H1 (cell line): ENCODE results near the gene TCF4. TPM values are rescaled to one million over a fixed set of nuclear protein-coding genes. Genes with fewer than 3 reads are reported as not detected.

Source experiments
- CTCF ChIA-PET: fragments of 300-600 bp; sonication (Branson Sonifier 250); formaldehyde crosslinking; loops from one replicate; lab custom pipeline; 2021; ENCODE audit not compliant: partially characterized antibody; lab: Charles Lee
- POLR2A ChIA-PET: fragments of 300-600 bp; sonication (Branson Sonifier 250); formaldehyde crosslinking; loops from one replicate; lab custom pipeline; 2021; ENCODE audit warnings: inconsistent platforms; ENCODE audit not compliant: partially characterized antibody; lab: Charles Lee
- DNase-seq, 2 experiments: peaks; one replicate each; pipeline versions ENCODE4 v3.0.0 to v3.0.0-alpha.2; 2010 to 2022; ENCODE audit warnings: low spot score in 2 of 2, low read depth in 1 of 2, mixed read lengths in 1 of 2
- FAIRE-seq: peaks from 2 replicates; lab custom pipeline; 2011; peaks lifted over from hg19 to GRCh38; lab: Jason Lieb, UNC
- H2AFZ ChIP-seq: 2 replicates; pipeline ENCODE4 v1.8.1; 2012; ENCODE audit warnings: low read length, inconsistent platforms
- H2AK5ac ChIP-seq: 2 replicates; pipeline ENCODE4 v1.6.1; 2013; ENCODE audit warnings: low read depth, low read length
- H2BK120ac ChIP-seq: replicated peaks from 2 replicates; pipeline ENCODE3; 2013; ENCODE audit warnings: low read depth, low read length, inconsistent platforms
- H2BK12ac ChIP-seq: 2 replicates; pipeline ENCODE4 v1.6.1; 2013; ENCODE audit warnings: low read depth, low read length
- H2BK15ac ChIP-seq: 2 replicates; pipeline ENCODE4 v1.6.1; 2013; ENCODE audit warnings: low read length
- H2BK20ac ChIP-seq: 2 replicates; pipeline ENCODE4 v1.6.1; 2013; ENCODE audit warnings: low read length
- H2BK5ac ChIP-seq: 2 replicates; pipeline ENCODE4 v1.6.1; 2013; ENCODE audit warnings: low read depth, low read length
- H3K14ac ChIP-seq: 2 replicates; pipeline ENCODE4 v1.6.1; 2013; ENCODE audit warnings: inconsistent platforms; ENCODE audit not compliant: insufficient read length
- H3K18ac ChIP-seq: 2 replicates; pipeline ENCODE4 v1.6.1; 2013; ENCODE audit warnings: low read length; ENCODE audit errors: extremely low read depth
- H3K23ac ChIP-seq: 2 replicates; pipeline ENCODE4 v1.6.1; 2013; ENCODE audit warnings: inconsistent platforms; ENCODE audit not compliant: insufficient read length
- H3K23me2 ChIP-seq: 2 replicates; pipeline ENCODE4 v1.6.1; 2013; ENCODE audit warnings: low read depth, low read length
- H3K27ac ChIP-seq: 2 replicates; pipeline ENCODE4 v1.6.1; 2011; ENCODE audit warnings: low read depth, low read length, inconsistent platforms
- H3K27me3 ChIP-seq, 4 experiments: replicated peaks in 1 of 4; 1 replicate in 1 of 4; 2 replicates in 3 of 4; pipeline versions ENCODE4 v1.6.1 to v1.8.1; 2011 to 2013; ENCODE audit warnings: low read length in 3 of 4, mild to moderate bottlenecking in 3 of 4, inconsistent platforms in 2 of 4, mixed read lengths in 2 of 4, moderate library complexity in 1 of 4; ENCODE audit not compliant: control insufficient read depth in 3 of 4, insufficient read depth in 3 of 4; ENCODE audit errors: extremely low read depth in 1 of 4
- H3K36me3 ChIP-seq, 4 experiments: 2 replicates each; pipeline versions ENCODE4 v1.6.1 to v1.8.1; 2011 to 2013; ENCODE audit warnings: mild to moderate bottlenecking in 4 of 4, low read length in 3 of 4, moderate library complexity in 2 of 4, control low read depth in 1 of 4, inconsistent platforms in 1 of 4; ENCODE audit not compliant: insufficient read depth in 4 of 4, control insufficient read depth in 2 of 4
- H3K4ac ChIP-seq: replicated peaks from 2 replicates; pipeline ENCODE3; 2013; ENCODE audit warnings: low read length, low read depth, mixed read lengths, inconsistent platforms; ENCODE audit not compliant: insufficient read length
- H3K4me1 ChIP-seq, 4 experiments: replicated peaks in 1 of 4; 1 replicate in 1 of 4; 2 replicates in 3 of 4; pipeline versions ENCODE4 v1.6.1 to v1.8.1; 2011 to 2013; ENCODE audit warnings: low read length in 3 of 4, inconsistent platforms in 2 of 4, mixed read lengths in 1 of 4; ENCODE audit not compliant: insufficient read depth in 4 of 4, control insufficient read depth in 3 of 4
- H3K4me2 ChIP-seq, 2 experiments: 2 replicates each; pipeline versions ENCODE4 v1.6.1 to v1.8.1; 2011 to 2013; ENCODE audit warnings: low read depth in 2 of 2, low read length in 2 of 2, control low read depth in 1 of 2, inconsistent platforms in 1 of 2, mild to moderate bottlenecking in 1 of 2; ENCODE audit not compliant: insufficient read depth in 1 of 2
- H3K4me3 ChIP-seq, 4 experiments: fragments of 200-600, 300-600 bp in 1 of 4; sonication (generic), shearing (Covaris generic), sonication (Bioruptor Twin) in 1 of 4; 2 replicates each; pipeline versions ENCODE4 v1.5.1 to v1.8.1; 2011 to 2016; ENCODE audit warnings: low read length in 4 of 4, low read depth in 3 of 4, control low read depth in 2 of 4, inconsistent platforms in 2 of 4, mild to moderate bottlenecking in 2 of 4, mixed read lengths in 1 of 4, moderate library complexity in 1 of 4; ENCODE audit not compliant: insufficient read depth in 2 of 4; ENCODE audit errors: extremely low read depth in 1 of 4
- H3K56ac ChIP-seq: replicated peaks from 2 replicates; pipeline ENCODE3; 2013; ENCODE audit warnings: low read depth, mild to moderate bottlenecking, mixed read lengths, low read length, inconsistent platforms; ENCODE audit not compliant: insufficient read length
- H3K79me1 ChIP-seq: 2 replicates; pipeline ENCODE4 v1.6.1; 2013; ENCODE audit warnings: low read depth, low read length, control low read depth
- H3K79me2 ChIP-seq, 2 experiments: 2 replicates each; pipeline versions ENCODE4 v1.6.1 to v1.8.1; 2012 to 2013; ENCODE audit warnings: low read length in 2 of 2, mild to moderate bottlenecking in 2 of 2, inconsistent platforms in 1 of 2; ENCODE audit not compliant: insufficient read depth in 2 of 2, control insufficient read depth in 1 of 2
- H3K9ac ChIP-seq, 4 experiments: replicated peaks in 1 of 4; 1 replicate in 1 of 4; 2 replicates in 3 of 4; pipeline versions ENCODE4 v1.6.1 to v1.8.1; 2011 to 2013; ENCODE audit warnings: low read depth in 3 of 4, low read length in 3 of 4, control low read depth in 2 of 4, mild to moderate bottlenecking in 2 of 4, moderate library complexity in 2 of 4, inconsistent platforms in 1 of 4; ENCODE audit errors: extremely low read depth in 1 of 4
- H3K9me3 ChIP-seq, 2 experiments: 2 replicates each; pipeline versions ENCODE4 v1.6.1 to v1.8.1; 2012 to 2013; ENCODE audit warnings: mild to moderate bottlenecking in 2 of 2, moderate library complexity in 2 of 2, control low read depth in 1 of 2, inconsistent platforms in 1 of 2, low read depth in 1 of 2, low read length in 1 of 2, mixed read lengths in 1 of 2; ENCODE audit not compliant: insufficient read depth in 2 of 2
- H4K20me1 ChIP-seq, 2 experiments: replicated peaks in 1 of 2; 2 replicates each; pipeline versions ENCODE3 to v1.8.1; 2011 to 2013; ENCODE audit warnings: inconsistent platforms in 2 of 2, low read length in 2 of 2, mild to moderate bottlenecking in 1 of 2; ENCODE audit not compliant: insufficient read depth in 2 of 2, control insufficient read depth in 1 of 2
- H4K5ac ChIP-seq: 2 replicates; pipeline ENCODE4 v1.6.1; 2013; ENCODE audit warnings: low read length, low read depth, mixed read lengths, inconsistent platforms; ENCODE audit not compliant: insufficient read length
- H4K8ac ChIP-seq: 2 replicates; pipeline ENCODE4 v1.8.0; 2013; ENCODE audit warnings: mild to moderate bottlenecking, moderate library complexity, low read length, inconsistent platforms; ENCODE audit not compliant: insufficient read depth; ENCODE audit errors: extremely low read depth
- H4K91ac ChIP-seq: replicated peaks from 2 replicates; pipeline ENCODE3; 2013; ENCODE audit warnings: low read length, mixed read lengths, inconsistent platforms; ENCODE audit not compliant: insufficient read length
- BCL11A ChIP-seq, 2 experiments: IDR thresholded peaks; one replicate each; pipeline ENCODE4 v1.6.1; 2011; ENCODE audit warnings: low read depth in 2 of 2, low read length in 2 of 2, mild to moderate bottlenecking in 2 of 2
- CHD1 ChIP-seq: IDR thresholded peaks from 2 replicates; pipeline ENCODE4 v1.6.1; 2012; ENCODE audit warnings: low read depth, low read length, improper control_type of control experiment
- CTCF ChIP-seq, 3 experiments: IDR thresholded peaks; 1 replicate in 2 of 3; 2 replicates in 1 of 3; pipeline versions ENCODE4 v1.5.1 to v1.6.1; 2011; ENCODE audit warnings: low read length in 3 of 3, mild to moderate bottlenecking in 3 of 3, inconsistent platforms in 2 of 3, low read depth in 1 of 3, moderate library complexity in 1 of 3; ENCODE audit not compliant: insufficient read depth in 1 of 3; ENCODE audit errors: control extremely low read depth in 1 of 3
- FOSL1 ChIP-seq: IDR thresholded peaks from 2 replicates; pipeline ENCODE4 v1.6.1; 2011; ENCODE audit warnings: mild to moderate bottlenecking, low read depth, low read length, moderate library complexity; ENCODE audit not compliant: insufficient read depth
- MAX ChIP-seq: IDR thresholded peaks from 2 replicates; pipeline ENCODE4 v1.6.1; 2012; ENCODE audit warnings: inconsistent platforms
- RAD21 ChIP-seq, 2 experiments: IDR thresholded peaks in 1 of 2; conservative IDR thresholded peaks in 1 of 2; 2 replicates each; pipeline ENCODE4 v1.6.1; 2011; ENCODE audit warnings: low read depth in 2 of 2, low read length in 2 of 2, improper control_type of control experiment in 1 of 2, inconsistent platforms in 1 of 2, mild to moderate bottlenecking in 1 of 2, moderate library complexity in 1 of 2
- RBBP5 ChIP-seq: IDR thresholded peaks from 2 replicates; pipeline ENCODE4 v1.7.1; 2012; ENCODE audit warnings: low read depth, mild to moderate bottlenecking, inconsistent platforms, low read length, moderate library complexity, borderline replicate concordance
- TCF12 ChIP-seq: IDR thresholded peaks from 2 replicates; pipeline ENCODE4 v1.6.1; 2011; ENCODE audit warnings: low read depth, mild to moderate bottlenecking, low read length
- WGBS, 2 experiments: shearing (Covaris generic) in 1 of 2; methylation state at CpG; one replicate each; pipeline versions ENCODE4 v1.1.6 to v1.1.7; 2013 to 2015; ENCODE audit warnings: low lambda C conversion rate in 2 of 2, mixed read lengths in 2 of 2, inconsistent platforms in 1 of 2, low coverage in 1 of 2, missing lambda C conversion rate in 1 of 2; ENCODE audit not compliant: insufficient replicate concordance in 2 of 2, insufficient coverage in 1 of 2, insufficient read length in 1 of 2; ENCODE audit errors: extremely low coverage in 1 of 2, missing lambda C conversion rate in 1 of 2; 5-methylcytosine and 5-hydroxymethylcytosine counted together
- polyA plus RNA-seq, 7 experiments: library from polyadenylated mRNA; depleted of rRNA in 3 of 7; stranded (reverse) in 5 of 7; unstranded in 2 of 7; fragments of >200 nt in 5 of 7; fragments of 200-250 nt in 2 of 7; gene quantifications; 1 replicate in 5 of 7; 2 replicates in 1 of 7; 4 replicates in 1 of 7; pipeline versions ENCODE4 v1.2.1 to v1.2.3, GENCODE V29; 2011 to 2013; ENCODE audit warnings: missing spikeins in 2 of 7, mixed read lengths in 2 of 7
- total RNA-seq: library from RNA; stranded (reverse); fragmentation: NEBNext Ultra II Directional; extraction: Animal tissue kit (Norgen Biotek cat#: 25700); gene quantifications from 2 replicates; pipeline ENCODE4 v1.2.1, GENCODE V29; 2021

The TCF4 gene
- total and polyA plus RNA-seq, 2 of the 8 experiments (the other 6 are each of a cell fraction or from before 2014, with no cell fraction given) = 59.3 to 118 TPM

- H2AK5ac ChIP-seq = no peak overlapping the region
- peaks cover 0 to 96% of the 10 kb centered on the region in 2 experiments; a peak in 3 of 4 replicates for H3K79me2 ChIP-seq
- H2BK5ac ChIP-seq = no peak overlapping the region
- H3K27ac ChIP-seq = no peak overlapping the region
- no peak overlapping the region for H3K56ac ChIP-seq
- H3K18ac ChIP-seq = no peak overlapping the region
- no peak overlapping the region for H4K8ac ChIP-seq
- no peaks in the 10 kb centered on the region for H3K36me3 ChIP-seq
- H3K4me1 ChIP-seq = peaks cover 8 to 27% (median 18%) of the 10 kb centered on the region in 4 experiments
- DNase-seq (no peak), FAIRE-seq (no peak)
- peaks cover 0 to 1% of the 10 kb centered on the region in 2 experiments for H4K20me1 ChIP-seq
- CTCF ChIA-PET = interaction anchor here (0.7 to 2.7 kb wide), 8 partner anchors 10 to 96 kb away, joined by 3 to 16 read pairs (median 6); no protein-coding TSS in a partner anchor
- H4K91ac ChIP-seq = no peak overlapping the region
- H3K27me3 ChIP-seq = no peaks in the 10 kb centered on the region
- no peak overlapping the region for H3K23ac ChIP-seq
- no peaks in the 10 kb centered on the region; the same call in 1 of the 2 replicates for H3K23me2 ChIP-seq
- H3K14ac ChIP-seq = no peak overlapping the region
- no peak overlapping the region for H2BK12ac ChIP-seq
- H3K9ac ChIP-seq = no peak overlapping the region
- H3K9me3 ChIP-seq = no peaks in the 10 kb centered on the region
- H2BK15ac ChIP-seq = no peak overlapping the region
- no peak overlapping the region for H4K5ac ChIP-seq
- TF ChIP-seq RAD21 (IDR thresholded peaks at IDR 0.05 in 1 of 2, conservative IDR thresholded peaks at IDR 0.05 in 1 of 2; ENCODE audit: low read depth in 2 of 2, low read length in 2 of 2) (0 out of 4 replicates have a peak, but pooled peaks of 1 of the 2 experiments have one; percentile 11), CTCF (IDR thresholded peaks at IDR 0.05; ENCODE audit: control extremely low read depth in 1 of 3, insufficient read depth in 1 of 3, low read depth in 1 of 3, low read length in 3 of 3) (peak in 1 of 3 experiments; percentile 8; a peak in 1 of 4 replicates), MAX (no peak), CHD1 (no peak), FOSL1 (no peak), TCF12 (no peak), BCL11A (IDR thresholded peaks at IDR 0.05; ENCODE audit: low read depth in 2 of 2, low read length in 2 of 2) (no peak), RBBP5 (no peak)
- 60% methylated on average over 3 of the region's 3 CpGs; no CpG with 5 or more reads in 1 of the 2 experiments for WGBS, 2 experiments
- no peak overlapping the region for H3K4me2 ChIP-seq
- POLR2A ChIA-PET = interaction anchor here (1.3 to 1.7 kb wide), 2 partner anchors 8 to 13 kb away, joined by 4 read pairs; no protein-coding TSS in a partner anchor
- H2AFZ ChIP-seq = no peak overlapping the region
- no peak overlapping the region for H3K4ac ChIP-seq
- H2BK120ac ChIP-seq = no peak overlapping the region
- H3K79me1 ChIP-seq = peaks cover 8% of the 10 kb centered on the region
- no peak overlapping the region for H3K4me3 ChIP-seq
- no peak overlapping the region for H2BK20ac ChIP-seq
Measured at GRCh38 chr18:55425698-55426097, 162.3 kb downstream of the TCF4 start.
